H54 (cell line): Measurements from ENCODE around the gene FAM210B.
A peak's percentile ranks its signal among the peaks of the same experiment; 100 is the strongest.
"Not testable (repeated sequence)": the region's sequence is repeated elsewhere in the genome, so short reads cannot be mapped to it uniquely, and the experiment has no call there.

Experiments
- DNase-seq: peaks from one replicate; pipeline ENCODE4 v3.0.0; 2011; ENCODE audit warnings: low spot score, mixed read lengths; ENCODE audit not compliant: insufficient read length
- FAIRE-seq: peaks from 3 replicates; lab custom pipeline; 2011; peaks lifted over from hg19 to GRCh38; lab: Jason Lieb, UNC
- POLR2A ChIP-seq: IDR thresholded peaks from 2 replicates; pipeline ENCODE4 v1.6.1; 2011; ENCODE audit warnings: low read depth, mild to moderate bottlenecking, low read length

The FAM210B gene

GRCh38 chr20:56392132-56392880 is 33.5 kb downstream of the FAM210B start, which contains the start of the genes AURKA and CSTF1:
Gene AURKA (minus strand): TSS chr20:56392215. CDS start chr20:56388197, 4,018 bp downstream.
Gene CSTF1 (plus strand): TSS chr20:56392645. CDS start chr20:56395553, 2,908 bp downstream.
- FAIRE-seq (peak; percentile 65), DNase-seq (peak; percentile 98)
- peak; percentile 62 for TF ChIP-seq POLR2A

GRCh38 chr20:56392881-56393482 is 34.2 kb downstream of the FAM210B start:
- FAIRE-seq, result no peak
- DNase-seq, result no peak
- TF ChIP-seq POLR2A, result no peak

GRCh38 chr20:56393653-56394052 is 34.9 kb downstream of the FAM210B start:
- FAIRE-seq (no peak), DNase-seq (no peak)
- TF ChIP-seq POLR2A, result no peak

- no peak for FAIRE-seq
- no peak for DNase-seq
- TF ChIP-seq POLR2A, result no peak
These were observed 36.4 kb downstream of the FAM210B start for GRCh38 chr20:56395166-56395565.

- no peak for DNase-seq
- TF ChIP-seq POLR2A, result no peak
- FAIRE-seq, result peak; percentile 80
These were observed 41.3 kb downstream of the FAM210B start for GRCh38 chr20:56400001-56400640.

GRCh38 chr20:56403465-56403864 is 44.7 kb downstream of the FAM210B start:
- DNase-seq (no peak), FAIRE-seq (no peak)
- TF ChIP-seq POLR2A, result no peak

- not testable (repeated sequence) for FAIRE-seq, DNase-seq
These were observed 46.6 kb downstream of the FAM210B start for GRCh38 chr20:56405356-56405755.

GRCh38 chr20:56406910-56407309 is 48.1 kb downstream of the FAM210B start:
- no peak for TF ChIP-seq POLR2A
- DNase-seq (no peak), FAIRE-seq (no peak)

GRCh38 chr20:56409521-56409920 is 50.7 kb downstream of the FAM210B start:
- DNase-seq (no peak), FAIRE-seq (no peak)
- no peak for TF ChIP-seq POLR2A

GRCh38 chr20:56409956-56410355 is 51.2 kb downstream of the FAM210B start:
- TF ChIP-seq POLR2A, result no peak
- DNase-seq (no peak), FAIRE-seq (no peak)

GRCh38 chr20:56411287-56411686 is 52.5 kb downstream of the FAM210B start:
- not testable (repeated sequence) for FAIRE-seq

GRCh38 chr20:56411759-56412472 is 53.1 kb downstream of the FAM210B start, which contains the start of gene CASS4:
Gene CASS4 (plus strand): TSS chr20:56412260. CDS start chr20:56412459, 199 bp downstream.
- FAIRE-seq (no peak), DNase-seq (no peak)
- no peak for TF ChIP-seq POLR2A

More at GRCh38 chr20:56411287-56411686, 52.5 kb downstream of the FAM210B start:
- DNase-seq, result not testable (repeated sequence)

GRCh38 chr20:56412473-56412790 is 53.7 kb downstream of the FAM210B start:
- FAIRE-seq (no peak), DNase-seq (no peak)
- TF ChIP-seq POLR2A, result no peak

- FAIRE-seq (no peak), DNase-seq (no peak)
- TF ChIP-seq POLR2A, result no peak
These were observed 54.2 kb downstream of the FAM210B start for GRCh38 chr20:56412949-56413348.
